HG02759 (cell line): ENCODE results near the gene ANO3.

Source experiments
- ATAC-seq: cut with Tn5 transposase; IDR thresholded peaks from one replicate; pipeline ENCODE4 v1.9.1; 2021; ENCODE audit warnings: mild to moderate bottlenecking, moderate library complexity; ENCODE audit not compliant: unreplicated experiment

ANO3 gene

GRCh38 chr11:26353010-26353409 lies 21.1 kb downstream of the ANO3 start:
- ATAC-seq, result no peak

GRCh38 chr11:26359055-26359454 lies 27.1 kb downstream of the ANO3 start:
- ATAC-seq, result no peak

- ATAC-seq, result no peak
Observed at GRCh38 chr11:26365284-26365683, 33.4 kb downstream of the ANO3 start.

GRCh38 chr11:26377619-26378018 lies 45.7 kb downstream of the ANO3 start:
- ATAC-seq, result no peak

GRCh38 chr11:26399336-26399735 lies 67.4 kb downstream of the ANO3 start:
- no peak for ATAC-seq

- no peak for ATAC-seq
Observed at GRCh38 chr11:26410706-26411366, 78.9 kb downstream of the ANO3 start.

- no peak for ATAC-seq
Observed at GRCh38 chr11:26412955-26413354, 81.0 kb downstream of the ANO3 start.

GRCh38 chr11:26418386-26418912 lies 86.5 kb downstream of the ANO3 start:
- no peak for ATAC-seq

GRCh38 chr11:26420331-26420730 lies 88.4 kb downstream of the ANO3 start:
- no peak for ATAC-seq

GRCh38 chr11:26424255-26424654 lies 92.3 kb downstream of the ANO3 start:
- no peak for ATAC-seq

- no peak for ATAC-seq
Observed at GRCh38 chr11:26439854-26440253, 107.9 kb downstream of the ANO3 start.

GRCh38 chr11:26442131-26442530 lies 110.2 kb downstream of the ANO3 start:
- ATAC-seq, result no peak

GRCh38 chr11:26443617-26444016 lies 111.7 kb downstream of the ANO3 start:
- ATAC-seq, result no peak

GRCh38 chr11:26457636-26458035 lies 125.7 kb downstream of the ANO3 start:
- no peak for ATAC-seq

GRCh38 chr11:26465274-26465673 lies 133.3 kb downstream of the ANO3 start:
- ATAC-seq, result no peak

GRCh38 chr11:26467506-26467905 lies 135.6 kb downstream of the ANO3 start:
- no peak for ATAC-seq

GRCh38 chr11:26470992-26471391 lies 139.1 kb downstream of the ANO3 start:
- no peak for ATAC-seq

- no peak for ATAC-seq
Observed at GRCh38 chr11:26473216-26474194, 141.6 kb downstream of the ANO3 start.

- ATAC-seq, result no peak
Observed at GRCh38 chr11:26474401-26474800, 142.5 kb downstream of the ANO3 start.

- no peak for ATAC-seq
Observed at GRCh38 chr11:26477396-26477795, 145.5 kb downstream of the ANO3 start.

GRCh38 chr11:26478710-26479109 lies 146.8 kb downstream of the ANO3 start:
- ATAC-seq, result no peak

GRCh38 chr11:26480041-26480440 lies 148.1 kb downstream of the ANO3 start:
- ATAC-seq, result no peak
